Neural cell (in vitro differentiated cells): Measurements from ENCODE around the gene USP7. TPM values are rescaled to one million over a fixed set of nuclear protein-coding genes. Genes with fewer than 3 reads are reported as not detected.

Source experiments
- H2AFZ ChIP-seq: fragments of 200-600, 300-800 bp; sonication (generic), shearing (Covaris generic); 2 replicates; pipeline ENCODE4 v1.6.0; 2014; ENCODE audit warnings: low read depth, mild to moderate bottlenecking, antibody characterized with exemption, low read length, moderate library complexity
- H3F3A ChIP-seq: fragments of 200-600 bp; shearing (Covaris generic); 2 replicates; pipeline ENCODE4 v1.6.1; 2016; ENCODE audit warnings: mild to moderate bottlenecking, moderate library complexity, mixed read lengths, antibody characterized with exemption, low read length; ENCODE audit not compliant: insufficient read depth, poor library complexity, severe bottlenecking
- H3K27ac ChIP-seq: fragments of 200-600, 300-800 bp; sonication (generic), shearing (Covaris generic); 2 replicates; pipeline ENCODE4 v1.5.1; 2014; ENCODE audit warnings: mild to moderate bottlenecking, low read length, moderate library complexity
- H3K27me3 ChIP-seq: fragments of 300-800, 200-600 bp; sonication (generic), shearing (Covaris generic); 2 replicates; pipeline ENCODE4 v1.6.0; 2014; ENCODE audit warnings: mild to moderate bottlenecking, low read depth, low read length, moderate library complexity; ENCODE audit not compliant: insufficient read depth
- H3K36me3 ChIP-seq: fragments of 300-800, 200-600 bp; sonication (generic), shearing (Covaris generic); 2 replicates; pipeline ENCODE4 v1.5.1; 2014; ENCODE audit warnings: mild to moderate bottlenecking, antibody characterized with exemption, low read length, moderate library complexity; ENCODE audit not compliant: insufficient read depth
- H3K4me2 ChIP-seq: fragments of 300-800, 200-600 bp; sonication (generic), shearing (Covaris generic); 2 replicates; pipeline ENCODE4 v1.6.0; 2014; ENCODE audit warnings: mild to moderate bottlenecking, low read length
- H3K4me3 ChIP-seq: fragments of 300-800, 200-600 bp; sonication (generic), shearing (Covaris generic); 2 replicates; pipeline ENCODE4 v1.5.1; 2014; ENCODE audit warnings: mild to moderate bottlenecking, low read length, moderate library complexity
- H3K79me2 ChIP-seq: fragments of 200-600 bp; shearing (Covaris generic); replicated peaks from 2 replicates; pipeline ENCODE4 v1.6.0; 2014; ENCODE audit warnings: mild to moderate bottlenecking, low read length, moderate library complexity; ENCODE audit not compliant: insufficient read depth
- H3K9ac ChIP-seq: fragments of 300-800, 200-600 bp; sonication (generic), shearing (Covaris generic); 2 replicates; pipeline ENCODE4 v1.6.1; 2016; ENCODE audit warnings: mild to moderate bottlenecking, low read length, mixed read lengths
- H3K9me2 ChIP-seq: fragments of 200-600 bp; shearing (Covaris generic); 2 replicates; pipeline ENCODE4 v1.6.1; 2016; ENCODE audit warnings: mild to moderate bottlenecking, low read length, mixed read lengths; ENCODE audit not compliant: insufficient read depth
- H3K9me3 ChIP-seq: fragments of 200-600, 300-800 bp; sonication (generic), shearing (Covaris generic); 2 replicates; pipeline ENCODE4 v1.6.1; 2016; ENCODE audit warnings: mild to moderate bottlenecking, mixed run types, low read length, moderate library complexity, mixed read lengths
- H4K20me1 ChIP-seq: fragments of 200-600 bp; shearing (Covaris generic); 2 replicates; pipeline ENCODE4 v1.6.1; 2016; ENCODE audit warnings: mild to moderate bottlenecking, mixed run types; ENCODE audit not compliant: insufficient read depth
- EP300 ChIP-seq: fragments of 450-650 bp; conservative IDR thresholded peaks from 2 replicates; pipeline ENCODE4 v1.6.1; 2014; ENCODE audit warnings: antibody characterized with exemption, mild to moderate bottlenecking, moderate library complexity; ENCODE audit not compliant: poor library complexity, severe bottlenecking
- EZH2 ChIP-seq: fragments of 200-600, 300-800 bp; shearing (Covaris generic), sonication (generic); IDR thresholded peaks from 2 replicates; pipeline ENCODE4 v1.6.1; 2014; ENCODE audit warnings: antibody characterized with exemption, low read length, borderline replicate concordance, mild to moderate bottlenecking; ENCODE audit not compliant: insufficient read depth, poor library complexity, severe bottlenecking
- MXI1 ChIP-seq: fragments of 450-650 bp; conservative IDR thresholded peaks from 2 replicates; pipeline ENCODE4 v1.6.1; 2014; ENCODE audit warnings: antibody characterized with exemption, mild to moderate bottlenecking; ENCODE audit not compliant: poor library complexity, severe bottlenecking
- POLR2AphosphoS5 ChIP-seq: IDR thresholded peaks from 2 replicates; pipeline ENCODE4 v1.6.1; 2012
- RAD21 ChIP-seq: fragments of 450-650 bp; conservative IDR thresholded peaks from 2 replicates; pipeline ENCODE4 v1.6.1; 2014; ENCODE audit warnings: antibody characterized with exemption, mild to moderate bottlenecking, moderate library complexity
- SMC3 ChIP-seq: fragments of 450-650 bp; conservative IDR thresholded peaks from 2 replicates; pipeline ENCODE4 v1.6.1; 2014; ENCODE audit warnings: antibody characterized with exemption, mild to moderate bottlenecking, moderate library complexity; ENCODE audit not compliant: poor library complexity
- TAF1 ChIP-seq: IDR thresholded peaks from 2 replicates; pipeline ENCODE4 v1.6.1; 2012; ENCODE audit warnings: low read depth
- polyA plus RNA-seq: library from polyadenylated mRNA; depleted of rRNA; stranded (reverse); fragments of >200 nt; gene quantifications from 2 replicates; pipeline ENCODE4 v1.2.3, GENCODE V29; 2014
- TF ChIP-seq, protein P1 (sequence below): fragments of 450-650 bp; IDR thresholded peaks from 2 replicates; pipeline ENCODE4 v1.5.1; 2014; ENCODE audit warnings: antibody characterized with exemption, mild to moderate bottlenecking, moderate library complexity; ENCODE audit not compliant: poor library complexity, severe bottlenecking
- TF ChIP-seq, protein P2 (sequence below): IDR thresholded peaks from 2 replicates; pipeline ENCODE4 v1.6.1; 2012; ENCODE audit warnings: borderline replicate concordance

The USP7 gene
- polyA plus RNA-seq, 1 donor from 2014 or later, result 52.5 TPM

DNA sequence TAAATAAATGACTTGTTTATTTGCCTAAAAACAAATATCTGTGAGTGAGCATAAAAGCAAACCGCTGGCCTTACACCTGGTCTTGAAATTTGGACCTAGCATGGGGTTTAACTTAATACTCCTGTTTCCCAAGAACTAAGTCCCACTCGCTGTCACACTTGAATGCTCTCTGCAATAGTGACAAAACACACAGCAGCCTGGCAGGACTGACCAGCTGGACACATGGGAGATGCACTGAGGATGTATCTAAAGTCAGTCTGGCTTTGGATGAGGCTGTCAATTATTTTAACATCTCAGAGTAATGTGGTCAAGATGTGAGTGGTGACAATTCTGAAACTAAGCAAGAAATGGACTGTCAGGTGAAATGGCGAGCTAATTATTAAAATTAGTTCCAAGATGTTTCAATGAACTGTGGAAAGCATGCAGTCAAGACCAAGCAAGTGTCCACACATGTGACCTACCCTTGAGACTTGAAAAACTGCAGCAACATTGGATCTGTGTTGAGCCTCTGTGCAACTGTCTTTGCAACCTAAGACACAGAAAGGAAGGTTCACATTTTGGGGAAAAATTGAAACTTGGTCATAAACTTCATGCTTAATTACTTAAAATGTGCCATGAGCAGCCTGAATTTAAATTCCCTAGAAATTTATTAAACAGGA is 64.9 kb downstream of the USP7 start:
- Histone ChIP-seq H3F3A (no peaks in the 10 kb centered on the region), H3K9me3 (no peaks in the 10 kb centered on the region), H3K79me2 (no peaks in the 10 kb centered on the region), H2AFZ (no peak overlapping the region), H3K27me3 (no peaks in the 10 kb centered on the region), H3K4me3 (no peak overlapping the region), H3K36me3 (peaks cover 13% of the 10 kb centered on the region), H4K20me1 (no peaks in the 10 kb centered on the region), H3K27ac (no peak overlapping the region), H3K9ac (no peak overlapping the region), H3K9me2 (no peaks in the 10 kb centered on the region), H3K4me2 (no peak overlapping the region)
- TF ChIP-seq, protein P1, sequence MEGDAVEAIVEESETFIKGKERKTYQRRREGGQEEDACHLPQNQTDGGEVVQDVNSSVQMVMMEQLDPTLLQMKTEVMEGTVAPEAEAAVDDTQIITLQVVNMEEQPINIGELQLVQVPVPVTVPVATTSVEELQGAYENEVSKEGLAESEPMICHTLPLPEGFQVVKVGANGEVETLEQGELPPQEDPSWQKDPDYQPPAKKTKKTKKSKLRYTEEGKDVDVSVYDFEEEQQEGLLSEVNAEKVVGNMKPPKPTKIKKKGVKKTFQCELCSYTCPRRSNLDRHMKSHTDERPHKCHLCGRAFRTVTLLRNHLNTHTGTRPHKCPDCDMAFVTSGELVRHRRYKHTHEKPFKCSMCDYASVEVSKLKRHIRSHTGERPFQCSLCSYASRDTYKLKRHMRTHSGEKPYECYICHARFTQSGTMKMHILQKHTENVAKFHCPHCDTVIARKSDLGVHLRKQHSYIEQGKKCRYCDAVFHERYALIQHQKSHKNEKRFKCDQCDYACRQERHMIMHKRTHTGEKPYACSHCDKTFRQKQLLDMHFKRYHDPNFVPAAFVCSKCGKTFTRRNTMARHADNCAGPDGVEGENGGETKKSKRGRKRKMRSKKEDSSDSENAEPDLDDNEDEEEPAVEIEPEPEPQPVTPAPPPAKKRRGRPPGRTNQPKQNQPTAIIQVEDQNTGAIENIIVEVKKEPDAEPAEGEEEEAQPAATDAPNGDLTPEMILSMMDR, result no peak
- TF ChIP-seq, protein P2, sequence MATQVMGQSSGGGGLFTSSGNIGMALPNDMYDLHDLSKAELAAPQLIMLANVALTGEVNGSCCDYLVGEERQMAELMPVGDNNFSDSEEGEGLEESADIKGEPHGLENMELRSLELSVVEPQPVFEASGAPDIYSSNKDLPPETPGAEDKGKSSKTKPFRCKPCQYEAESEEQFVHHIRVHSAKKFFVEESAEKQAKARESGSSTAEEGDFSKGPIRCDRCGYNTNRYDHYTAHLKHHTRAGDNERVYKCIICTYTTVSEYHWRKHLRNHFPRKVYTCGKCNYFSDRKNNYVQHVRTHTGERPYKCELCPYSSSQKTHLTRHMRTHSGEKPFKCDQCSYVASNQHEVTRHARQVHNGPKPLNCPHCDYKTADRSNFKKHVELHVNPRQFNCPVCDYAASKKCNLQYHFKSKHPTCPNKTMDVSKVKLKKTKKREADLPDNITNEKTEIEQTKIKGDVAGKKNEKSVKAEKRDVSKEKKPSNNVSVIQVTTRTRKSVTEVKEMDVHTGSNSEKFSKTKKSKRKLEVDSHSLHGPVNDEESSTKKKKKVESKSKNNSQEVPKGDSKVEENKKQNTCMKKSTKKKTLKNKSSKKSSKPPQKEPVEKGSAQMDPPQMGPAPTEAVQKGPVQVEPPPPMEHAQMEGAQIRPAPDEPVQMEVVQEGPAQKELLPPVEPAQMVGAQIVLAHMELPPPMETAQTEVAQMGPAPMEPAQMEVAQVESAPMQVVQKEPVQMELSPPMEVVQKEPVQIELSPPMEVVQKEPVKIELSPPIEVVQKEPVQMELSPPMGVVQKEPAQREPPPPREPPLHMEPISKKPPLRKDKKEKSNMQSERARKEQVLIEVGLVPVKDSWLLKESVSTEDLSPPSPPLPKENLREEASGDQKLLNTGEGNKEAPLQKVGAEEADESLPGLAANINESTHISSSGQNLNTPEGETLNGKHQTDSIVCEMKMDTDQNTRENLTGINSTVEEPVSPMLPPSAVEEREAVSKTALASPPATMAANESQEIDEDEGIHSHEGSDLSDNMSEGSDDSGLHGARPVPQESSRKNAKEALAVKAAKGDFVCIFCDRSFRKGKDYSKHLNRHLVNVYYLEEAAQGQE, result no peak
- TF ChIP-seq MXI1 (no peak), SMC3 (no peak), RAD21 (no peak), POLR2AphosphoS5 (no peak), TAF1 (no peak), EZH2 (no peak), EP300 (no peak)

- H3K27me3 ChIP-seq, result no peaks in the 10 kb centered on the region
- no peaks in the 10 kb centered on the region for H4K20me1 ChIP-seq
- H2AFZ ChIP-seq, result no peak overlapping the region
- H3K9me2 ChIP-seq, result no peaks in the 10 kb centered on the region
- TF ChIP-seq MXI1 (no peak), RAD21 (no peak), TAF1 (no peak), EP300 (no peak), EZH2 (no peak), POLR2AphosphoS5 (no peak), SMC3 (no peak)
- TF ChIP-seq, protein P2, result no peak
- TF ChIP-seq, protein P1, result no peak
- H3K4me3 ChIP-seq, result no peak overlapping the region
- H3K9ac ChIP-seq, result no peak overlapping the region
- H3F3A ChIP-seq, result no peaks in the 10 kb centered on the region
- no peak overlapping the region for H3K27ac ChIP-seq
- peaks cover 13% of the 10 kb centered on the region for H3K36me3 ChIP-seq
- no peak overlapping the region for H3K4me2 ChIP-seq
- no peaks in the 10 kb centered on the region for H3K79me2 ChIP-seq
- H3K9me3 ChIP-seq, result no peaks in the 10 kb centered on the region
Observed at GRCh38 chr16:8894736-8895334, 68.9 kb downstream of the USP7 start.
